HepG2 (cell line): ENCODE data around the gene KRTAP5-4. TPM values are rescaled to one million over a fixed set of nuclear protein-coding genes. Genes with fewer than 3 reads are reported as not detected.
A peak's percentile ranks its signal among the peaks of the same experiment; 100 is the strongest.

ENCODE experiments used
- AHR ChIP-seq: IDR thresholded peaks from 2 replicates; pipeline ENCODE4 v1.6.1; 2018; ENCODE audit warnings: missing genetic modification reagents, missing compliant biosample characterization
- ARID3A ChIP-seq: IDR thresholded peaks from 2 replicates; pipeline ENCODE4 v1.6.1; 2012; ENCODE audit warnings: low read depth, low read length, improper control_type of control experiment
- DMAP1 ChIP-seq: IDR thresholded peaks from 2 replicates; pipeline ENCODE4 v1.6.1; 2016
- KAT8 ChIP-seq: IDR thresholded peaks from 2 replicates; pipeline ENCODE4 v1.6.1; 2016; ENCODE audit warnings: missing genetic modification reagents, missing compliant biosample characterization
- MED1 ChIP-seq: sonication (generic); formaldehyde crosslinking; IDR thresholded peaks from 2 replicates; pipeline ENCODE4 v1.4.0; 2020; ENCODE audit warnings: missing genetic modification reagents
- MLLT10 ChIP-seq: sonication (generic); formaldehyde crosslinking; IDR thresholded peaks from 2 replicates; pipeline ENCODE4 v1.4.0; 2020; ENCODE audit warnings: missing genetic modification reagents
- TRAFD1 ChIP-seq: sonication (generic); formaldehyde crosslinking; IDR thresholded peaks from 2 replicates; pipeline ENCODE4 v1.5.1; 2020; ENCODE audit warnings: missing genetic modification reagents, mild to moderate bottlenecking, borderline replicate concordance
- ZKSCAN8 ChIP-seq: IDR thresholded peaks from 2 replicates; pipeline ENCODE4 v1.6.1; 2016; ENCODE audit warnings: borderline replicate concordance, missing genetic modification reagents, missing compliant biosample characterization
- ZNF275 ChIP-seq: sonication (generic); formaldehyde crosslinking; IDR thresholded peaks from 2 replicates; pipeline ENCODE4 v1.8.0; 2022; ENCODE audit warnings: missing genetic modification reagents, mild to moderate bottlenecking, inconsistent platforms, borderline replicate concordance
- ZNF280B ChIP-seq: sonication (generic); formaldehyde crosslinking; IDR thresholded peaks from 2 replicates; pipeline ENCODE4 v1.5.0; 2020; ENCODE audit warnings: missing genetic modification reagents, mild to moderate bottlenecking, borderline replicate concordance
- ZNF496 ChIP-seq: sonication (generic); formaldehyde crosslinking; IDR thresholded peaks from 2 replicates; pipeline ENCODE4 v1.8.1; 2023; ENCODE audit warnings: mild to moderate bottlenecking, moderate library complexity, missing genetic modification reagents; ENCODE audit not compliant: insufficient replicate concordance
- ZNF530 ChIP-seq: sonication (generic); formaldehyde crosslinking; IDR thresholded peaks from 2 replicates; pipeline ENCODE4 v1.5.0; 2020; ENCODE audit warnings: low read depth, mild to moderate bottlenecking, missing genetic modification reagents
- ZNF589 ChIP-seq: sonication (generic); formaldehyde crosslinking; conservative IDR thresholded peaks from 2 replicates; pipeline ENCODE4 v1.8.0; 2022; ENCODE audit warnings: mild to moderate bottlenecking, moderate library complexity, missing genetic modification reagents
- ZUFSP ChIP-seq: sonication (generic); formaldehyde crosslinking; IDR thresholded peaks from 2 replicates; pipeline ENCODE4 v1.9.0; 2021; ENCODE audit warnings: missing genetic modification reagents, mild to moderate bottlenecking, borderline replicate concordance
- polyA plus RNA-seq, 8 experiments: library from polyadenylated mRNA; depleted of rRNA in 3 of 8; stranded (reverse) in 7 of 8; unstranded in 1 of 8; fragments of >200 nt; fragmentation: Illumina TruSeq in 4 of 8; extraction: Trizol in 4 of 8; gene quantifications; 2 replicates each; pipeline versions ENCODE4 v1.2.1 to v1.2.3, GENCODE V29; 2011 to 2016; ENCODE audit warnings: low read depth in 4 of 8, missing spikeins in 1 of 8, mixed read lengths in 1 of 8; ENCODE audit not compliant: insufficient read depth in 1 of 8
- total RNA-seq, 5 experiments: library from RNA; depleted of rRNA; stranded (reverse); fragments of >200 nt; fragmentation: Illumina TruSeq; extraction: Trizol; gene quantifications; 2 replicates each; pipeline ENCODE4 v1.2.3, GENCODE V29; 2016; ENCODE audit warnings: low read depth in 1 of 5
- TF ChIP-seq, protein P1 (sequence below): sonication (generic); formaldehyde crosslinking; conservative IDR thresholded peaks from 2 replicates; pipeline ENCODE4 v1.5.0; 2020; ENCODE audit warnings: missing genetic modification reagents
- TF ChIP-seq, protein P2 (sequence below): sonication (generic); formaldehyde crosslinking; IDR thresholded peaks from 2 replicates; pipeline ENCODE4 v1.5.1; 2020; ENCODE audit warnings: mild to moderate bottlenecking, missing genetic modification reagents, borderline replicate concordance

Gene KRTAP5-4
- total and polyA plus RNA-seq, 2 of the 13 experiments (the other 11 are each of a cell fraction or from before 2014, with no cell fraction given): not detected

DNA sequence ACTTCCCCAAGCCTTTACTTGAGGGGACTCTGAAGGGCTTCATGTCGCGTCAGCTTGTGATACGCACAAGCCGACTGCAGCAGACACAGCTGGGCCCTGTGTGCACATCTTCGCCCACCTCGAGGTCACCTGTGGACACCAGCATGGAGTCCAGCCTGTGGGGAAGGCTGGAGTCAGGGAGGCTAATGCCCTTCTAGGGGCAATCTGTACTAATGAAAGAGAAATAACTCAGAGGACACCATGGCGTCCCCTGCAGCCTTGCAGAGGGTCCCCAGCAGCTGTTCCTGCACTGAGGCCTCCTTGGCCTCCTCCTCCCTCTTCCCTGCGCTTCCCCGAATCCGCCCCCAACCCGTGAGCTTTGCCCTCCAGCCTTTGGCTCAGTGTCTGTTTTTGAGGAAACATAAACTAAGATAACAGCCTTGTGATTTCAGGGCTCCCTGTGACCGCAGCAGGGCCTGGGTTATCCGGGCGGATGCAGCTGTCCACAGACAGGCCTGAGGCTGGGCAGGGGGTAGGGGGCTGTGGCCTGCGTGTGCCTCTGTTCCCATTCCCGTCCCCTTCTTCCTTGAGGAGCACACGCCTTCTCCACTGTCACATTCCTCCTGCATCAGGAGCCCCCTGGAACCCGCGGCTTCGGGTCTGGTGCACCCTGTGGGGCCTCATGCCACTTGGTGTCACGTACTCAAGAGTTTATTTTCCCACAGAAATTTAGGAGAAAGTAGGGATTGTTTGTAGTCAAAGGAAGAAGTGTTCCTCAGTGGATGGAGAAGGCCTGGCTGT, 32.6 kb upstream of the KRTAP5-4 start (continued):
- TF ChIP-seq MLLT10 (CRISPR knock-in tag): no peak
- no peak for TF ChIP-seq DMAP1 (CRISPR knock-in tag)
- peak; percentile 47; the same call in 1 of the 2 replicates for TF ChIP-seq ZNF280B (CRISPR knock-in tag)
- TF ChIP-seq ARID3A: no peak
- TF ChIP-seq, protein P1, sequence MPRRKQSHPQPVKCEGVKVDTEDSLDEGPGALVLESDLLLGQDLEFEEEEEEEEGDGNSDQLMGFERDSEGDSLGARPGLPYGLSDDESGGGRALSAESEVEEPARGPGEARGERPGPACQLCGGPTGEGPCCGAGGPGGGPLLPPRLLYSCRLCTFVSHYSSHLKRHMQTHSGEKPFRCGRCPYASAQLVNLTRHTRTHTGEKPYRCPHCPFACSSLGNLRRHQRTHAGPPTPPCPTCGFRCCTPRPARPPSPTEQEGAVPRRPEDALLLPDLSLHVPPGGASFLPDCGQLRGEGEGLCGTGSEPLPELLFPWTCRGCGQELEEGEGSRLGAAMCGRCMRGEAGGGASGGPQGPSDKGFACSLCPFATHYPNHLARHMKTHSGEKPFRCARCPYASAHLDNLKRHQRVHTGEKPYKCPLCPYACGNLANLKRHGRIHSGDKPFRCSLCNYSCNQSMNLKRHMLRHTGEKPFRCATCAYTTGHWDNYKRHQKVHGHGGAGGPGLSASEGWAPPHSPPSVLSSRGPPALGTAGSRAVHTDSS (CRISPR knock-in tag): no peak
- no peak for TF ChIP-seq ZNF530
- no peak for TF ChIP-seq AHR (CRISPR knock-in tag)
- no peak for TF ChIP-seq ZNF275 (CRISPR knock-in tag)
- peak; percentile 100 for TF ChIP-seq MED1
- TF ChIP-seq ZKSCAN8 (CRISPR knock-in tag): peak; percentile 56; the same call in 1 of the 2 replicates
- TF ChIP-seq KAT8 (CRISPR knock-in tag): peak; percentile 34; the same call in 1 of the 2 replicates
- no peak for TF ChIP-seq ZUFSP
- no peak for TF ChIP-seq ZNF496 (CRISPR knock-in tag)
- TF ChIP-seq, protein P2, sequence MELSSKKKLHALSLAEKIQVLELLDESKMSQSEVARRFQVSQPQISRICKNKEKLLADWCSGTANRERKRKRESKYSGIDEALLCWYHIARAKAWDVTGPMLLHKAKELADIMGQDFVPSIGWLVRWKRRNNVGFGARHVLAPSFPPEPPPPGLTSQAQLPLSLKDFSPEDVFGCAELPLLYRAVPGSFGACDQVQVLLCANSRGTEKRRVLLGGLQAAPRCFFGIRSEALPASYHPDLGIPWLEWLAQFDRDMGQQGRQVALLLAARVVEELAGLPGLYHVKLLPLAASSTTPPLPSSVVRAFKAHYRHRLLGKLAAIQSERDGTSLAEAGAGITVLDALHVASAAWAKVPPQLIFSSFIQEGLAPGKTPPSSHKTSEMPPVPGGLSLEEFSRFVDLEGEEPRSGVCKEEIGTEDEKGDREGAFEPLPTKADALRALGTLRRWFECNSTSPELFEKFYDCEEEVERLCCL (CRISPR knock-in tag): no peak
- TF ChIP-seq TRAFD1 (CRISPR knock-in tag): no peak
- TF ChIP-seq ZNF589 (CRISPR knock-in tag): no peak
